T-helper 2 cell treated with Interferon-gamma antibody and Interleukin-4, amounts not matched to agents 5 μg/mL and 100 μg/mL, for 36 hours (primary cell): ENCODE data around the gene SLC5A5.

Experiments used
- DNase-seq: peaks from one replicate; pipeline ENCODE4 v3.0.0; 2021; ENCODE audit warnings: low spot score
- H3K27ac Mint-ChIP-seq: one replicate; pipeline ENCODE4 v1.8.0; 2021; ENCODE audit warnings: mild to moderate bottlenecking, mixed read lengths
- H3K27me3 Mint-ChIP-seq: one replicate; pipeline ENCODE4 v1.8.0; 2021; ENCODE audit warnings: low read depth, mixed read lengths
- H3K36me3 Mint-ChIP-seq: one replicate; pipeline ENCODE4 v1.8.0; 2021; ENCODE audit warnings: low read depth, mixed read lengths
- H3K4me1 Mint-ChIP-seq: one replicate; pipeline ENCODE4 v1.8.0; 2021; ENCODE audit warnings: low read depth, mixed read lengths
- H3K4me3 Mint-ChIP-seq: one replicate; pipeline ENCODE4 v1.8.0; 2022; ENCODE audit warnings: mild to moderate bottlenecking, moderate library complexity, mixed read lengths
- H3K9me3 Mint-ChIP-seq: one replicate; pipeline ENCODE4 v1.8.0; 2021; ENCODE audit warnings: mixed read lengths

Gene SLC5A5

DNA sequence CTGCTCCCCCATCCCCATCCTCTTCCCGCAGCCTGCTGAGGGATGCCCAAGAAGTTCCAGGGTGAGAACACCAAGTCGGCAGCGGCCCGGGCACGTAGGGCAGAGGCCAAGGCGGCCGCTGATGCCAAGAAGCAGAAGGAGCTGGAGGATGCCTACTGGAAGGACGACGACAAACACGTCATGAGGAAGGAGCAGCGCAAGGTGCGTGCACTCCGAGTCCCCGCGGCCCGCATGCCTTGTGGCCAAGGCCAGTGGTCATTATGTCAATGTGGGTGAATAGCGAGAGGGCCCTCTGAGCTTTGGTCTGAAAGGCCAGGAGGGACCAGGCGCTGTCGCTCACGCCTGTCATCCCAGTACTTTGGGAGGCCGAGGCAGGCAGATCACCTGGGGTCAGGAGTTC is 64.6 kb downstream of the SLC5A5 start:
- Mint-ChIP-seq H3K27ac (no peak overlapping the region), H3K4me3 (no peak overlapping the region), H3K4me1 (peaks cover 9% of the 10 kb centered on the region), H3K36me3 (peaks cover 8% of the 10 kb centered on the region), H3K9me3 (no peaks in the 10 kb centered on the region), H3K27me3 (no peaks in the 10 kb centered on the region)
- DNase-seq, result no peak

DNA sequence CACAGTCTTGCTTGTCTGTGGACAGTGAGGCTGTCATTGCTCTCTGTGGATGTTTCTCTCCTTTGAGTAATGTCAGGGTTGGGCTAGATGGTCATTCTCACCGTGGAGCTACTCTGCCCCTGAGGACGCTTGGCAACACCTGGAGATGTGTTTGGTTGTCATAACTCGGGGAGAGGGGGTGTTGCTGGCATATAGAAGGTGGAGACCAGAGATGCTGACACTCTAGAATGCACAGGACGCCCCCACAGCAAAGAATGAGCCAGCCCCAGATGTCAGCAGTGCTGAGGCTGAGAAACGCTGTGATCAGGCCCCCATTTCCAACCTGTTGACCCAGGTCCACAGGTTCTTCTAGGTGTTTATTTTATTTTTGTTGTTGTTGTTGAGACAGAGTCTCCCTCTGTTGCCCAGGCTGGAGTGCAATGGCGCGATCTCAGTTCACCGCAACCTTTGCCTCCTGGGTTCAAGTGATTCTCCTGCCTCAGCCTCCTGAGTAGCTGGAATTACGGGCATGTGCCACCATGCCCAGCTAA is 65.7 kb downstream of the SLC5A5 start:
- DNase-seq, result no peak
- H3K4me1 Mint-ChIP-seq, result peaks cover 7% of the 10 kb centered on the region
- no peak overlapping the region for H3K27ac Mint-ChIP-seq
- no peaks in the 10 kb centered on the region for H3K9me3 Mint-ChIP-seq
- H3K36me3 Mint-ChIP-seq, result peaks cover 8% of the 10 kb centered on the region
- no peaks in the 10 kb centered on the region for H3K27me3 Mint-ChIP-seq
- H3K4me3 Mint-ChIP-seq, result no peak overlapping the region

DNA sequence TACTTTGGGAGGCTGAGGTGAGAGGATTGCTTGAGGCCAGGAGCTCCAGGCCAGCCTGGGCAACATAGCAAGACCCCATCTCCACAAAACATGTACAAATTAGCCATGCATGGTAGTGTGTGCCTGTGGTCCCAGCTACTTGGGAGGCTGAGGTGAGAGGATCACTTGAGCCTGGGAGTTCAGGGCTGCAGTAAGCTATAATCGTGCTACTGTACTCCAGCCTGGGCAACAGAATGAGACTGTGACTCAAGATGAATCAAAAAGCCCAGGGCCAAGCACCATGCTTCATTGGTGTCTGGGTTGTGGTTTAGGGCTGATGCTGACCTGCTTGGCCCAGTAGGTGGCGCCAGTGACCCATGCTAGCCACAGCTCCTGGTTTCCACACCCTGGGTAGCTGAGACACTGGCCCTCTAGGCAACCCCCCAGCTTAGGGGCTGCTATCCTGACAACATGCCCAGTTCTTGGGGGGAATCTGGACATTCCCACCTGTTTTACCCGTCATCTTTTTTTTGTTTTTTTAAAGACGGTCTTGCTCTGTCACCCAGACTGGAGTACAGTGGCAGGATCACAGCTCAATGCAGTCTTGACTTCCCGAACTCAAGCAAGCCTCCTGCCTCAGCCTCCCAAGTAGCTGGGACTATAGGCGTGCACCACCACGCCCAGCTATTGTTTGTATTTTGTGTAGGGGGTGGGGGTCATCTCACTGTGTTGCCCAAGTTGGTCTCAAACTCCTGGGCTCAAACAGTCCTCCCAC is 66.5 kb downstream of the SLC5A5 start:
- H3K9me3 Mint-ChIP-seq, result no peaks in the 10 kb centered on the region
- H3K36me3 Mint-ChIP-seq, result peaks cover 8% of the 10 kb centered on the region
- H3K27ac Mint-ChIP-seq, result no peak overlapping the region
- peaks cover 6% of the 10 kb centered on the region for H3K4me1 Mint-ChIP-seq
- H3K4me3 Mint-ChIP-seq, result no peak overlapping the region
- H3K27me3 Mint-ChIP-seq, result no peaks in the 10 kb centered on the region
- DNase-seq, result peak; percentile 76

DNA sequence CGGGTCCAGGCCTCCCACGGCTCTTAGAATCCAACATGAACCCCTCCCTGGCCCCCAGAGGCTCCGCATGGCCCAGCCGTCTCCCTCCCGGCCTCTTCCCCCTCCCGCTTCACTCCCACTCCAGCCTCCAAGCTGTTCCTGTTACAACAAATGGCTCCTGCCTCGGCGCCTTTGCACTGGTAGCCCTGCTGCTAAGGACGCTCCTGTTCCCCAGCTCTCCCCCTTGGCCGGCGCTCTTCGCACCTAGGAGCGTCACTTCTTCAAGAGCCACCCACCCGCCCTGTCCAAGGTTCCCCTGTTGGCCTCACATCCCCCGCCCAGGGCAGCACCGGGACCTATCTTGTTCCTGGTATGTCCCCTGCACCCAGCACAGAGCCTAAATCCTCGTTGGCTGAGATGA is 70.4 kb downstream of the SLC5A5 start:
- Mint-ChIP-seq H3K9me3 (no peaks in the 10 kb centered on the region), H3K27ac (no peak overlapping the region), H3K36me3 (peaks cover 7% of the 10 kb centered on the region), H3K27me3 (no peaks in the 10 kb centered on the region), H3K4me1 (peaks cover 5% of the 10 kb centered on the region), H3K4me3 (no peak overlapping the region)
- no peak for DNase-seq

DNA sequence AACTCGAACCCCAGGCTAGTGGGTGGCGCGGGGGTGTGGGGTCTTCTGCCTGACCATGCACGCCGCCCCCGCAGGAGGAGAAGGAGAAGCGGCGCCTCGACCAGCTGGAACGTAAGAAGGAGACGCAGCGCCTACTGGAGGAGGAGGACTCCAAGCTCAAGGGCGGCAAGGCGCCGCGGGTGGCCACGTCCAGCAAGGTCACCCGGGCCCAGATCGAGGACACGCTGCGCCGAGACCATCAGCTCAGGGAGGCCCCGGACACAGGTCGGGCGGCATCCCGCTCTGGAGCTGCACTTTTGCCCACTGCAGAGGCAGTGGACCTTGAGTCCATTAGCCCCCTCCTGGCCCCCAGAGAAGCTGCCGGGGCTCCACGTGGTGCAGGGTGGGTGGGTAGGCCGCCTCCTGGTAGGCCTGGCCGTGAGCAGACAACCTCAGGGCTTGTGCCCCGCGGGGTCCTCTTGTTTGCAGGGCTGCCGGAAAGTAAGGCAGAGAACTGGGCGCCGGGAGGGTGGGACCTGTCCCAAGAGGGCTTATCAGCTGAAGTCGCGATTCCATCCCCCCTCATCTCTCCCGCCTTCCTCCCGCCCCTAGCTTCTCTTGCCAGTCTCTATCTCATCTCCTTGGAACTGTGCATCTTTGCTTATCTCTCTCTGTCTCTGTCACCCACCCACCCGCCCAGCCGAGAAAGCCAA is 71.0 kb downstream of the SLC5A5 start:
- no peak for DNase-seq
- Mint-ChIP-seq H3K27ac (no peak overlapping the region), H3K36me3 (peaks cover 7% of the 10 kb centered on the region), H3K4me3 (no peak overlapping the region), H3K27me3 (no peaks in the 10 kb centered on the region), H3K9me3 (no peaks in the 10 kb centered on the region), H3K4me1 (peaks cover 9% of the 10 kb centered on the region)

DNA sequence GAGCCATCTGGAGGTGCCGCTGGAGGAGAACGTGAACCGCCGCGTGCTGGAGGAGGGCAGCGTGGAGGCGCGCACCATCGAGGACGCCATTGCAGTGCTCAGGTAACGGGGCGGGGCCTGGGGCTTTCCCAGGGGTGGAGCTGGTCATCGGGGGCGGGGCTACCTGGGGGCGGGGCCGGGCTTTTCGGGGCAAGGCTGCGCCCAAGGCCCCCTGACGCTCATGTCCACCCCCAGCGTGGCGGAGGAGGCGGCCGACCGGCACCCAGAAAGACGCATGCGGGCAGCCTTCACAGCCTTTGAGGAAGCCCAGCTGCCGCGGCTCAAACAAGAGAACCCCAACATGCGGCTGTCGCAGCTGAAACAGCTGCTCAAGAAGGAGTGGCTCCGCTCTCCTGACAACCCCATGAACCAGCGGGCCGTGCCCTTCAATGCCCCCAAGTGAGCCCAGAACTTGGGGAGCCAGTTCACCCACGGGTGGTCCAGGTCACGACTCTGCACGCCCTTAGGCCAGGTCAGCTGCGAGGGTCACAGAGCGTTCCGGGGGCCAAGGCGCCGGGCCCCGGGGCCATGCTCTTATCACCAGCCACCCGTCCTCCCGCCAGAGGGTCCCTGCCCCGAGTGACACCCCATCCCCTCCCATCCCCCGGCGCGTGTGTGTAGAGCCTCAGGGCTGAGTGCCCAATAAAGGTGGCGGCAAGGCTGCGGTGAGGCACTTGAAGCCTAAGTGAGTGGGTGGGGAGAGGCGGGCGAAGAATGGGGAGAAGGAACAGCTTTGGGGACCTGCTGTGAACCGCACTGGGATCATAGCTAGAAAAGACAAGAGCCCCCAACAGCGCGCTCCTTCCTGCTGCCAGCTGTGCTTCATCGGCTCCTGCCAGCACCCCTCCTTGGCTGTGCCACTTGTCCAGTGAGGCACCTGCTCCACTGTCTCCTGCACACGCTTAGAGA is 71.8 kb downstream of the SLC5A5 start:
- H3K27me3 Mint-ChIP-seq, result peaks cover under 1% of the 10 kb centered on the region
- no peaks in the 10 kb centered on the region for H3K9me3 Mint-ChIP-seq
- DNase-seq, result no peak
- H3K27ac Mint-ChIP-seq, result no peak overlapping the region
- H3K4me1 Mint-ChIP-seq, result peaks cover 9% of the 10 kb centered on the region
- H3K36me3 Mint-ChIP-seq, result peaks cover 7% of the 10 kb centered on the region
- no peak overlapping the region for H3K4me3 Mint-ChIP-seq

DNA sequence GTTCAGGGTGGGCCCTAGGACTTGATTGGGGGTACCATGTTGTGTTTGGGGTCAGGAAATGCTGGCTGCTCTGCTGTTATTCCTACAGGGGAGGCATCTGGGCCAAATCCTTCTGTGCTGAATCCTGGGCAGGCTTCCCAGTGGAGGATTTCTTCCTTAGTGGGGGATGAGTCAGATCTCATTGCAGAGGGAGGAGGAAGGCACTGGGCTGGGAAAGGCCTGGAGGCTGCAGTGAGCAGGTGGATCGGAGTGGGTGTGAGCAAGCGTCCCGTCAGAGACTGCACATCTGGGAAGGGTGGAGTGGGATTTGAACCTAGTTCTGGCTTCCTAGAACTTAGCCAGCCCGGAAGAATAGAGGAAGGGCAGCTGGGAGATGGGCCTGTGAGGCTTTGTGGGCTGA is 72.6 kb downstream of the SLC5A5 start:
- H3K36me3 Mint-ChIP-seq, result peaks cover 5% of the 10 kb centered on the region
- DNase-seq, result no peak
- peaks cover 12% of the 10 kb centered on the region for H3K4me1 Mint-ChIP-seq
- no peak overlapping the region for H3K4me3 Mint-ChIP-seq
- H3K9me3 Mint-ChIP-seq, result no peaks in the 10 kb centered on the region
- peaks cover 8% of the 10 kb centered on the region for H3K27me3 Mint-ChIP-seq
- H3K27ac Mint-ChIP-seq, result no peak overlapping the region
